Prostate gland (tissue), 2 donors: ENCODE measurements around the gene PCP4. TPM values are rescaled to one million over a fixed set of nuclear protein-coding genes. Genes with fewer than 3 reads are reported as not detected.

Experiments
- DNase-seq: peaks from one replicate; pipeline ENCODE4 v3.0.0-alpha.2; 2019; ENCODE audit warnings: low spot score
- H3K27ac ChIP-seq, 2 donors: fragments of 200-600 bp; sonication (generic); 2 replicates each; pipeline ENCODE4 v1.5.1; 2017 to 2019
- H3K27me3 ChIP-seq: fragments of 200-600 bp; sonication (generic); replicated peaks from 2 replicates; pipeline ENCODE4 v1.5.1; 2019; ENCODE audit not compliant: insufficient read depth
- H3K36me3 ChIP-seq, 2 donors: fragments of 200-600 bp; sonication (generic); 1 replicate in 1 of 2; 2 replicates in 1 of 2; pipeline versions ENCODE4 v1.5.1 to v1.8.1; 2017 to 2019
- H3K4me1 ChIP-seq: fragments of 200-600 bp; sonication (generic); replicated peaks from 2 replicates; pipeline ENCODE4 v1.5.1; 2019
- H3K4me3 ChIP-seq, 2 donors: fragments of 200-600 bp; sonication (generic); 2 replicates each; pipeline ENCODE4 v1.5.1; 2017 to 2019
- H3K9me3 ChIP-seq: fragments of 200-600 bp; sonication (generic); 2 replicates; pipeline ENCODE4 v1.5.1; 2017
- POLR2A ChIP-seq: fragments of 450-650 bp; IDR thresholded peaks from one replicate; pipeline ENCODE4 v1.6.1; 2016; ENCODE audit warnings: antibody characterized with exemption, mild to moderate bottlenecking
- POLR2AphosphoS5 ChIP-seq: sonication (generic); formaldehyde crosslinking; IDR thresholded peaks from one replicate; pipeline ENCODE4 v1.6.1; 2017; ENCODE audit warnings: antibody characterized with exemption
- WGBS: methylation state at CpG from one replicate; pipeline ENCODE4 v1.1.5; 2018; 5-methylcytosine and 5-hydroxymethylcytosine counted together
- intact Hi-C: fragments of 100-400 bp; cut with DNase I; formaldehyde crosslinking; loops from one replicate; pipeline ENCODE4 v1.14.2; 2022
- total RNA-seq, 2 donors: library from RNA; depleted of rRNA; stranded (reverse); fragments of >200 nt; gene quantifications; one replicate each; pipeline ENCODE4 v1.1.0, GENCODE V29; 2016
- TF ChIP-seq, protein P1 (sequence below), 4 experiments: fragments of 200-600 bp in 2 of 4; fragments of 450-650 bp in 2 of 4; sonication (generic) in 2 of 4; IDR thresholded peaks; 1 replicate in 3 of 4; 2 replicates in 1 of 4; pipeline ENCODE4 v1.5.1; 2016 to 2019; ENCODE audit warnings: antibody characterized with exemption in 4 of 4, mild to moderate bottlenecking in 2 of 4, moderate library complexity in 2 of 4

PCP4 gene
- total RNA-seq, 2 donors from 2014 or later: 33.9 to 71.9 TPM

DNA sequence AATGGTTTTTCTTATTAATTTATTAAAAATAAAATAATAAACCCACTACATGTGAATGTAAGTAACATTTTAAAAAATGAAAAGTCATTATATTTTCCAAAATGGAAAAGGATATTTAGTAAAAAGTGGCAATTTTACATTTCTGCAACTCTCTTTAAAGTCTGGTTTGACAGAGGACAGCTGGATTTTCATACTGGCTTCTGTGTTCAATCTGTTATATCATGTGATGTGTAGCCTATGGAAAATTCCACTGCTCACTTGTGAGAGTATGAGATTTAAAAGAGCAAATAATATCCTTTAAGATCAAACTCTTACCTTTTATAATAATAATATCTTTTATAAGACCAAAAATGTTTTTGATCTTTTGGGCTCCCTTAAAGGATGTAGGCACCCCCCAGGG lies 33.7 kb downstream of the PCP4 start:
- TF ChIP-seq POLR2A (no peak), POLR2AphosphoS5 (no peak)
- TF ChIP-seq, protein P1, sequence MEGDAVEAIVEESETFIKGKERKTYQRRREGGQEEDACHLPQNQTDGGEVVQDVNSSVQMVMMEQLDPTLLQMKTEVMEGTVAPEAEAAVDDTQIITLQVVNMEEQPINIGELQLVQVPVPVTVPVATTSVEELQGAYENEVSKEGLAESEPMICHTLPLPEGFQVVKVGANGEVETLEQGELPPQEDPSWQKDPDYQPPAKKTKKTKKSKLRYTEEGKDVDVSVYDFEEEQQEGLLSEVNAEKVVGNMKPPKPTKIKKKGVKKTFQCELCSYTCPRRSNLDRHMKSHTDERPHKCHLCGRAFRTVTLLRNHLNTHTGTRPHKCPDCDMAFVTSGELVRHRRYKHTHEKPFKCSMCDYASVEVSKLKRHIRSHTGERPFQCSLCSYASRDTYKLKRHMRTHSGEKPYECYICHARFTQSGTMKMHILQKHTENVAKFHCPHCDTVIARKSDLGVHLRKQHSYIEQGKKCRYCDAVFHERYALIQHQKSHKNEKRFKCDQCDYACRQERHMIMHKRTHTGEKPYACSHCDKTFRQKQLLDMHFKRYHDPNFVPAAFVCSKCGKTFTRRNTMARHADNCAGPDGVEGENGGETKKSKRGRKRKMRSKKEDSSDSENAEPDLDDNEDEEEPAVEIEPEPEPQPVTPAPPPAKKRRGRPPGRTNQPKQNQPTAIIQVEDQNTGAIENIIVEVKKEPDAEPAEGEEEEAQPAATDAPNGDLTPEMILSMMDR (IDR thresholded peaks at IDR 0.05): no peak
- Histone ChIP-seq H3K4me3 (no peak overlapping the region), H3K4me1 (no peaks in the 10 kb centered on the region), H3K27ac (no peak overlapping the region), H3K27me3 (no peaks in the 10 kb centered on the region), H3K9me3 (no peaks in the 10 kb centered on the region), H3K36me3 (no peaks in the 10 kb centered on the region)
- intact Hi-C loops: no loop called here
- no peak for DNase-seq

DNA sequence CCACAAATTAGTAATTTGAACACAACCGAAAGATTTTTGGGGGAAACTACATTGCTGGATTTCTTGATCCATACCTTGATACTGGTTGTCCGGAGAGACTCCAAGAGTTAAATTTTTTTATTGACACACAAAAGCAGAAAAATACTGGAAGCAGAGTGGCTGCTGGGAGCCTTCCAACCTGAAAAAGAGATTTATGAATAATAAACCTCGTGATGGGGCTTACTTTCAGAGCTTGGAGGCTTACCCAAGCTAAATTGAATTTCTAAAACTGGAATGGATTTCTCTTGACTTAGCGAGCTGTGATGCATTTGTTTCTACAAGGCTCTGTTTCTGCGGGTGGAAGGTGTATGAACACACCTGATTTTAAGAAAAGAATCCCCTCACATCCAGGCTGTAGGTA lies 35.7 kb downstream of the PCP4 start:
- Histone ChIP-seq H3K36me3 (no peaks in the 10 kb centered on the region), H3K4me1 (no peaks in the 10 kb centered on the region), H3K4me3 (no peak overlapping the region), H3K27ac (no peak overlapping the region), H3K9me3 (no peaks in the 10 kb centered on the region), H3K27me3 (no peaks in the 10 kb centered on the region)
- WGBS: 47% methylated on average over 5 of the region's 5 CpGs
- intact Hi-C loops: loop anchor here (2.0 kb wide), 1 partner anchor 34 kb away; no protein-coding TSS in a partner anchor
- no peak for DNase-seq
- TF ChIP-seq, protein P1 (IDR thresholded peaks at IDR 0.05): no peak
- no peak for TF ChIP-seq POLR2AphosphoS5
- TF ChIP-seq POLR2A: no peak

DNA sequence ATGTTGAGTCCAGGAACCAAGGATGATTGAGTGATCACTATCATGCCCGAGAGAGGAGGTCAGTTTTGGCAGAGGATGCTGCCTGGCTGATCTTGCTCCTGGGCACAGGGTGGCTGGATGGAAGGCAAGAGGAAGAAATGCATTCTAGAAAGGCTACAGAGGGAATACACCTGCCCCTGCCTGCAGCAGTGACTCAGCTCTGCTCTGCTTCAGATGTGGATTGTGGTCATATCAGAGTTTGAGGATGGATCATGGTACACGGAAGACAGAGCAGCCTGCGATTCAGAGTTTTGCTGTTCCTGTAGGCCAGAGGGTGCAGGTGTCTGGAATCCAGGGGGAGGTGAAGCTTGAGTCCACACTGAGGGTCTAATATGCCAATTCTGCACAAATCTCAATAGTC lies 37.2 kb downstream of the PCP4 start:
- no peak for DNase-seq
- Histone ChIP-seq H3K4me3 (no peak overlapping the region), H3K4me1 (no peaks in the 10 kb centered on the region), H3K27me3 (no peaks in the 10 kb centered on the region), H3K27ac (no peak overlapping the region), H3K9me3 (no peaks in the 10 kb centered on the region), H3K36me3 (no peaks in the 10 kb centered on the region)
- intact Hi-C loops: no loop called here
- 72% methylated on average over 3 of the region's 3 CpGs for WGBS
- TF ChIP-seq, protein P1 (IDR thresholded peaks at IDR 0.05): no peak
- TF ChIP-seq POLR2A (no peak), POLR2AphosphoS5 (no peak)

DNA sequence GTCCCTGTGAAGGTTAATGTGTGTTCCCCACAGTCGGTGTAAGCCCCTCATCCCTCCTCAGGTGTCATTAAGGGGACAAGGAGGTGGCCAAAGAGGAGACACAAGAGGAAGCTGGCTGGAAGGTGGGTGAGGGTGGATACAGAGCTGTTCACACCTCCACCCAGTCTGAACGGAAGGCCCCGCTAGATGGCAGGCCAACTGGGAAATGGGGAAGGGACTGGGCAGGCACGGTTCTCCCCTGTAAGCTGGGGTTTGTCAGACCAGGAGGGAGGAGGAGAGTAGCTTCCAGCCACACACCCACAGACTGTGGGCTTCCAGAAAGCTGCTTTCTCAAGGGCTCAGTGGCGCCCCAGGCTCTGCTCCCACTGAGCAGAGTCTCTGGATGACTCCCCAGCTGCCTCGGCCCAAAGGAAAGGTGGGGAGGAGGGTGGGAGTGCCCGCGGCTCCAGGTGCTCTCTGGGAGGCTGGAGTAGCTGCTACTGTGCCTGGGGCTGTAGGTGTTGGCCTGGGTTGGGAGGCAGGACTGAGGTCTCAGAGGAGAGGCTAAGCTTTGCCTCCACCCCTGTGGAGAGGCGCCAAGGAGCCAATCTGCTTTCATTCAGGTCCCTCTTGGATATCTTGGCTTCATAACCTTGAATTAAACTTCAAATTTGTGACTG lies 41.2 kb downstream of the PCP4 start:
- TF ChIP-seq, protein P1 (IDR thresholded peaks at IDR 0.05): no peak
- TF ChIP-seq POLR2AphosphoS5: no peak
- TF ChIP-seq POLR2A: no peak
- 48% methylated on average over 9 of the region's 9 CpGs for WGBS
- intact Hi-C loops: no loop called here

More for the DNA sequence above, 41.2 kb downstream of the PCP4 start:
- H3K9me3 ChIP-seq: no peaks in the 10 kb centered on the region
- H3K27me3 ChIP-seq: no peaks in the 10 kb centered on the region
- H3K4me1 ChIP-seq: no peaks in the 10 kb centered on the region
- no peak overlapping the region for H3K27ac ChIP-seq
- no peak for DNase-seq
- no peak overlapping the region for H3K4me3 ChIP-seq
- no peaks in the 10 kb centered on the region for H3K36me3 ChIP-seq
